Lung (tissue), 12 donors: Measurements from ENCODE around the gene ROBO1. TPM values are rescaled to one million over a fixed set of nuclear protein-coding genes. Genes with fewer than 3 reads are reported as not detected.
A peak's percentile ranks its signal among the peaks of the same experiment; 100 is the strongest.

Experiments used
- ATAC-seq: fragments of 200-7000 bp; cut with Tn5 transposase; one replicate; pipeline ENCODE4 v1.9.1; 2020; ENCODE audit warnings: moderate number of reproducible peaks; ENCODE audit not compliant: insufficient read depth, low FRiP score
- DNase-seq, 3 donors: peaks; one replicate each; pipeline ENCODE4 v3.0.0-alpha.2; 2013 to 2017
- H3K27ac ChIP-seq, 2 donors: one replicate each; pipeline ENCODE4 v1.5.1; 2013; ENCODE audit warnings: mild to moderate bottlenecking in 2 of 2, moderate library complexity in 2 of 2, control low read depth in 1 of 2, inconsistent platforms in 1 of 2, low read depth in 1 of 2, low read length in 1 of 2
- H3K27me3 ChIP-seq, 3 donors: one replicate each; pipeline ENCODE4 v1.5.1; 2013; ENCODE audit warnings: low read length in 2 of 3; ENCODE audit not compliant: control insufficient read depth in 3 of 3, insufficient read depth in 3 of 3
- H3K36me3 ChIP-seq, 4 donors: one replicate each; pipeline ENCODE4 v1.5.1; 2013; ENCODE audit warnings: low read length in 4 of 4, mild to moderate bottlenecking in 1 of 4, moderate library complexity in 1 of 4; ENCODE audit not compliant: control insufficient read depth in 4 of 4, insufficient read depth in 4 of 4
- H3K4me1 ChIP-seq, 5 donors: one replicate each; pipeline ENCODE4 v1.5.1; 2013; ENCODE audit warnings: low read length in 5 of 5, mild to moderate bottlenecking in 2 of 5, moderate library complexity in 1 of 5; ENCODE audit not compliant: control insufficient read depth in 5 of 5, insufficient read depth in 5 of 5
- H3K4me3 ChIP-seq: one replicate; pipeline ENCODE4 v1.5.1; 2013; ENCODE audit warnings: mild to moderate bottlenecking, control low read depth, moderate library complexity
- H3K9ac ChIP-seq, 2 donors: one replicate each; pipeline ENCODE4 v1.5.1; 2013; ENCODE audit warnings: low read length in 2 of 2, control low read depth in 1 of 2; ENCODE audit not compliant: insufficient read depth in 1 of 2
- H3K9me3 ChIP-seq, 4 donors: one replicate each; pipeline ENCODE4 v1.5.1; 2013; ENCODE audit warnings: low read length in 3 of 4, mild to moderate bottlenecking in 1 of 4, moderate library complexity in 1 of 4; ENCODE audit not compliant: control insufficient read depth in 4 of 4, insufficient read depth in 3 of 4
- WGBS, 2 donors: extraction: QIAGEN DNeasy Blood & Tissue Kit; methylation state at CpG; one replicate each; pipeline ENCODE4 v1.1.7; 2013; 5-methylcytosine and 5-hydroxymethylcytosine counted together
- polyA plus RNA-seq, 2 donors: library from polyadenylated mRNA; stranded (reverse); fragments of 200-250 nt; gene quantifications; one replicate each; pipeline ENCODE4 v1.2.1, GENCODE V29; 2013
- total RNA-seq, 2 donors: library from RNA; depleted of rRNA in 1 of 2; stranded (reverse); fragments of >200 nt in 1 of 2; gene quantifications; one replicate each; pipeline ENCODE4 v1.2.1, GENCODE V29; 2014 to 2021
- TF ChIP-seq, protein P1 (sequence below): IDR thresholded peaks from 2 replicates; pipeline ENCODE4 v1.5.1; 2012; ENCODE audit warnings: mild to moderate bottlenecking; ENCODE audit errors: control extremely low read depth, extremely low read depth
- donor health status: control.
- donor health status: control.
- donor health status: Bipolar disorder and iron deficiency.
- donor health status: healthy.
- donor health status: DM: yes; HTN: yes; CAD: no.

ROBO1 gene
- total and polyA plus RNA-seq, 4 donors, result 2.6 to 72.6 (median 15.7) TPM

GRCh38 chr3:79018671-79019136, 749.1 kb downstream of the ROBO1 start:
- WGBS, 2 donors, result 1% methylated on average over 40 to 44 of the region's 44 CpGs
- H3K4me1 ChIP-seq, result peaks cover 0 to 25% (median 0%) of the 10 kb centered on the region in 5 donors
- peak overlapping the region; percentile 66 to 96 for H3K27ac ChIP-seq
- peaks cover 0 to 6% (median 0%) of the 10 kb centered on the region in 4 donors for H3K36me3 ChIP-seq
- peak overlapping the region; percentile 56 to 72 for H3K9ac ChIP-seq
- no peaks in the 10 kb centered on the region for H3K27me3 ChIP-seq
- peak; percentile 70 for ATAC-seq
- TF ChIP-seq, protein P1, sequence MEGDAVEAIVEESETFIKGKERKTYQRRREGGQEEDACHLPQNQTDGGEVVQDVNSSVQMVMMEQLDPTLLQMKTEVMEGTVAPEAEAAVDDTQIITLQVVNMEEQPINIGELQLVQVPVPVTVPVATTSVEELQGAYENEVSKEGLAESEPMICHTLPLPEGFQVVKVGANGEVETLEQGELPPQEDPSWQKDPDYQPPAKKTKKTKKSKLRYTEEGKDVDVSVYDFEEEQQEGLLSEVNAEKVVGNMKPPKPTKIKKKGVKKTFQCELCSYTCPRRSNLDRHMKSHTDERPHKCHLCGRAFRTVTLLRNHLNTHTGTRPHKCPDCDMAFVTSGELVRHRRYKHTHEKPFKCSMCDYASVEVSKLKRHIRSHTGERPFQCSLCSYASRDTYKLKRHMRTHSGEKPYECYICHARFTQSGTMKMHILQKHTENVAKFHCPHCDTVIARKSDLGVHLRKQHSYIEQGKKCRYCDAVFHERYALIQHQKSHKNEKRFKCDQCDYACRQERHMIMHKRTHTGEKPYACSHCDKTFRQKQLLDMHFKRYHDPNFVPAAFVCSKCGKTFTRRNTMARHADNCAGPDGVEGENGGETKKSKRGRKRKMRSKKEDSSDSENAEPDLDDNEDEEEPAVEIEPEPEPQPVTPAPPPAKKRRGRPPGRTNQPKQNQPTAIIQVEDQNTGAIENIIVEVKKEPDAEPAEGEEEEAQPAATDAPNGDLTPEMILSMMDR, result no peak
- H3K9me3 ChIP-seq, result no peaks in the 10 kb centered on the region
- peak overlapping the region; percentile 68 for H3K4me3 ChIP-seq
- peak; percentile 75 to 81 (median 79) for DNase-seq

- H3K27me3 ChIP-seq, result no peaks in the 10 kb centered on the region
- H3K27ac ChIP-seq, result peak overlapping the region in 1 of 2 donors; percentile 96
- TF ChIP-seq, protein P1, result no peak
- H3K4me1 ChIP-seq, result peaks cover 0 to 26% (median 0%) of the 10 kb centered on the region in 5 donors
- peak overlapping the region; percentile 56 to 72 for H3K9ac ChIP-seq
- DNase-seq, result no peak
- 0 to 2% methylated on average over 15 of the region's 15 CpGs for WGBS, 2 donors
- ATAC-seq, result no peak
- H3K4me3 ChIP-seq, result peak overlapping the region; percentile 68
- H3K9me3 ChIP-seq, result no peaks in the 10 kb centered on the region
- peaks cover 0 to 6% (median 0%) of the 10 kb centered on the region in 4 donors for H3K36me3 ChIP-seq
Observed at GRCh38 chr3:79018265-79018664, 749.5 kb downstream of the ROBO1 start.

GRCh38 chr3:79016587-79017376, 751.0 kb downstream of the ROBO1 start:
- H3K27me3 ChIP-seq, result no peaks in the 10 kb centered on the region
- no peaks in the 10 kb centered on the region for H3K9me3 ChIP-seq
- no peak overlapping the region for H3K27ac ChIP-seq
- peak overlapping the region; percentile 58 to 72 for H3K9ac ChIP-seq
- TF ChIP-seq, protein P1, result no peak
- peaks cover 0 to 6% (median 0%) of the 10 kb centered on the region in 4 donors for H3K36me3 ChIP-seq
- peak in 1 of 3 donors; percentile 44 for DNase-seq
- ATAC-seq, result no peak
- WGBS, 2 donors, result 42 to 53% methylated on average over 8 of the region's 8 CpGs
- peaks cover 0 to 39% (median 0%) of the 10 kb centered on the region in 5 donors for H3K4me1 ChIP-seq
- H3K4me3 ChIP-seq, result no peak overlapping the region
